ENCODE data around the gene MEOX1. TPM values are rescaled to one million over a fixed set of nuclear protein-coding genes. Genes with fewer than 3 reads are reported as not detected.
"Not testable (repeated sequence)": the region's sequence is repeated elsewhere in the genome, so short reads cannot be mapped to it uniquely, and the experiment has no call there.

The MEOX1 gene
- total and polyA plus RNA-seq, 2 donors (not counting 1 experiment from before 2014, with no cell fraction given) = not detected

- no peaks in the 10 kb centered on the region for H3K79me2 ChIP-seq (ENCODE audit: control insufficient read depth, insufficient read depth, low read length)
- ATAC-seq (ENCODE audit: low read depth) = no peak
- H3K9ac ChIP-seq (ENCODE audit: low read length) = no peak overlapping the region
- Mint-ChIP-seq H3K4me3 (no peak overlapping the region), H3K4me1 (peaks cover 6% of the 10 kb centered on the region), H3K27ac (peak overlapping the region; percentile 34), H3K9me3 (ENCODE audit: insufficient read depth) (no peaks in the 10 kb centered on the region), H3K27me3 (peaks cover 17% of the 10 kb centered on the region)
- TF ChIP-seq EZH2 (IDR thresholded peaks at IDR 0.05; ENCODE audit: borderline replicate concordance, insufficient read depth, low read depth, low read length, poor library complexity, severe bottlenecking) (no peak), CTCF (IDR thresholded peaks at IDR 0.05) (no peak)
- no peak for DNase-seq
- H3K9me3 ChIP-seq (ENCODE audit: control extremely low read depth in 1 of 3, control insufficient read depth in 2 of 3, insufficient read depth in 1 of 3, low read length in 2 of 3) = peaks cover 0 to 4% (median 0%) of the 10 kb centered on the region in 3 donors
- no peaks in the 10 kb centered on the region for H3K36me3 ChIP-seq (replicated peaks in 1 of 2; ENCODE audit: control extremely low read depth in 1 of 2, control insufficient read depth in 1 of 2, extremely low read depth in 1 of 2, insufficient read depth in 2 of 2, low read length in 1 of 2)
- peaks cover 0 to 2% (median 0%) of the 10 kb centered on the region in 4 experiments for H3K27me3 ChIP-seq (replicated peaks in 1 of 4; ENCODE audit: control extremely low read depth in 1 of 4, control insufficient read depth in 3 of 4, insufficient read depth in 4 of 4, low read length in 3 of 4)
- WGBS (ENCODE audit: insufficient coverage) = 86% methylated on average over 1 of the region's 1 CpG
- H3K27ac ChIP-seq (ENCODE audit: low read length in 2 of 2) = no peak overlapping the region
- H3K4me1 ChIP-seq (ENCODE audit: control insufficient read depth in 2 of 2, insufficient read depth in 2 of 2, low read length in 2 of 2) = no peaks in the 10 kb centered on the region
- CTCF ChIA-PET = interaction anchor here (1.1 to 1.3 kb wide), 2 partner anchors 24 to 28 kb away, joined by 4 to 10 read pairs; no protein-coding TSS in a partner anchor
- H3K4me2 ChIP-seq (replicated peaks; ENCODE audit: low read depth, low read length, poor library complexity, severe bottlenecking) = no peak overlapping the region
- no peak overlapping the region for H2AFZ ChIP-seq (ENCODE audit: insufficient read depth, low read depth, low read length, poor library complexity, severe bottlenecking)
- intact Hi-C loops (cut with micrococcal nuclease) = no loop called here
- POLR2A ChIA-PET = no interaction called here
- H3K4me3 ChIP-seq (ENCODE audit: control extremely low read depth in 1 of 5, extremely low read depth in 1 of 5, insufficient read depth in 1 of 5, low read depth in 2 of 5, low read length in 4 of 5) = no peak overlapping the region
- no peaks in the 10 kb centered on the region for H4K20me1 ChIP-seq (ENCODE audit: control insufficient read depth, insufficient read depth, low read length, poor library complexity, severe bottlenecking)
Observed at GRCh38 chr17:43604549-43604948, 57.2 kb downstream of the MEOX1 start.

- Histone ChIP-seq H3K4me3 (ENCODE audit: control extremely low read depth in 1 of 5, extremely low read depth in 1 of 5, insufficient read depth in 1 of 5, low read depth in 2 of 5, low read length in 4 of 5) (no peak overlapping the region), H4K20me1 (ENCODE audit: control insufficient read depth, insufficient read depth, low read length, poor library complexity, severe bottlenecking) (no peaks in the 10 kb centered on the region), H3K4me2 (replicated peaks; ENCODE audit: low read depth, low read length, poor library complexity, severe bottlenecking) (no peak overlapping the region), H3K79me2 (ENCODE audit: control insufficient read depth, insufficient read depth, low read length) (no peaks in the 10 kb centered on the region), H3K27me3 (replicated peaks in 1 of 4; ENCODE audit: control extremely low read depth in 1 of 4, control insufficient read depth in 3 of 4, insufficient read depth in 4 of 4, low read length in 3 of 4) (peaks cover 0 to 2% (median 0%) of the 10 kb centered on the region in 4 experiments), H3K36me3 (replicated peaks in 1 of 2; ENCODE audit: control extremely low read depth in 1 of 2, control insufficient read depth in 1 of 2, extremely low read depth in 1 of 2, insufficient read depth in 2 of 2, low read length in 1 of 2) (no peaks in the 10 kb centered on the region), H3K9ac (ENCODE audit: low read length) (no peak overlapping the region), H2AFZ (ENCODE audit: insufficient read depth, low read depth, low read length, poor library complexity, severe bottlenecking) (no peak overlapping the region), H3K4me1 (ENCODE audit: control insufficient read depth in 2 of 2, insufficient read depth in 2 of 2, low read length in 2 of 2) (no peaks in the 10 kb centered on the region), H3K27ac (ENCODE audit: low read length in 2 of 2) (no peak overlapping the region), H3K9me3 (ENCODE audit: control extremely low read depth in 1 of 3, control insufficient read depth in 2 of 3, insufficient read depth in 1 of 3, low read length in 2 of 3) (peaks cover 0 to 4% (median 0%) of the 10 kb centered on the region in 3 donors)
- no peaks in the 10 kb centered on the region for H3K9me3 Mint-ChIP-seq (ENCODE audit: insufficient read depth)
- peaks cover 6% of the 10 kb centered on the region for H3K4me1 Mint-ChIP-seq
- no peak for DNase-seq
- ATAC-seq (ENCODE audit: low read depth) = no peak
- TF ChIP-seq EZH2 (IDR thresholded peaks at IDR 0.05; ENCODE audit: borderline replicate concordance, insufficient read depth, low read depth, low read length, poor library complexity, severe bottlenecking) (no peak), CTCF (IDR thresholded peaks at IDR 0.05) (no peak)
- no peak overlapping the region for H3K4me3 Mint-ChIP-seq
- ChIA-PET POLR2A (no interaction called here), CTCF (interaction anchor here (2.0 kb wide), 1 partner anchor 27 kb away, joined by 5 read pairs; no protein-coding TSS in a partner anchor)
- H3K27ac Mint-ChIP-seq = no peak overlapping the region
- 100% methylated on average over 1 of the region's 1 CpG for WGBS (ENCODE audit: insufficient coverage)
- intact Hi-C loops (cut with micrococcal nuclease) = no loop called here
- peaks cover 20% of the 10 kb centered on the region for H3K27me3 Mint-ChIP-seq
Observed at GRCh38 chr17:43603321-43603720, 58.4 kb downstream of the MEOX1 start.

GRCh38 chr17:43602556-43602955 lies 59.2 kb downstream of the MEOX1 start:
- CTCF ChIA-PET = interaction anchor here (2.0 kb wide), 1 partner anchor 26 kb away, joined by 5 read pairs; no protein-coding TSS in a partner anchor
- POLR2A ChIA-PET, H3K4me1 Mint-ChIP-seq: not testable (repeated sequence)

More at GRCh38 chr17:43602556-43602955, 59.2 kb downstream of the MEOX1 start:
- peaks cover 20% of the 10 kb centered on the region for H3K27me3 Mint-ChIP-seq
- H3K36me3 ChIP-seq (replicated peaks in 1 of 2; ENCODE audit: control extremely low read depth in 1 of 2, control insufficient read depth in 1 of 2, extremely low read depth in 1 of 2, insufficient read depth in 2 of 2, low read length in 1 of 2); H3K27ac Mint-ChIP-seq; H3K4me1 ChIP-seq (ENCODE audit: control insufficient read depth in 2 of 2, insufficient read depth in 2 of 2, low read length in 2 of 2); H3K27me3 ChIP-seq (replicated peaks in 1 of 4; ENCODE audit: control extremely low read depth in 1 of 4, control insufficient read depth in 3 of 4, insufficient read depth in 4 of 4, low read length in 3 of 4); H3K79me2 ChIP-seq (ENCODE audit: control insufficient read depth, insufficient read depth, low read length); H2AFZ ChIP-seq (ENCODE audit: insufficient read depth, low read depth, low read length, poor library complexity, severe bottlenecking); H3K27ac ChIP-seq (ENCODE audit: low read length in 2 of 2); H3K4me2 ChIP-seq (replicated peaks; ENCODE audit: low read depth, low read length, poor library complexity, severe bottlenecking); H3K4me3 Mint-ChIP-seq; H3K9me3 Mint-ChIP-seq (ENCODE audit: insufficient read depth); H4K20me1 ChIP-seq (ENCODE audit: control insufficient read depth, insufficient read depth, low read length, poor library complexity, severe bottlenecking); intact Hi-C loops (cut with micrococcal nuclease); H3K9ac ChIP-seq (ENCODE audit: low read length); H3K9me3 ChIP-seq (ENCODE audit: control extremely low read depth in 1 of 3, control insufficient read depth in 2 of 3, insufficient read depth in 1 of 3, low read length in 2 of 3); H3K4me3 ChIP-seq (ENCODE audit: control extremely low read depth in 1 of 5, extremely low read depth in 1 of 5, insufficient read depth in 1 of 5, low read depth in 2 of 5, low read length in 4 of 5); ATAC-seq (ENCODE audit: low read depth); DNase-seq: not testable (repeated sequence)
- 100% methylated on average over 1 of the region's 4 CpGs for WGBS (ENCODE audit: insufficient coverage)
